GM20431 (cell line): ENCODE measurements around the gene COPG2.
"Not testable (repeated sequence)": the region's sequence is repeated elsewhere in the genome, so short reads cannot be mapped to it uniquely, and the experiment has no call there.

Experiments
- in situ Hi-C: fragments of 300-500 bp; cut with MseI, MboI; formaldehyde crosslinking; loops from one replicate; pipeline ENCODE4 v1.15.0; 2020; ENCODE audit warnings: low sequenced_read_pairs; ENCODE audit not compliant: unreplicated experiment

COPG2 gene, protein sequence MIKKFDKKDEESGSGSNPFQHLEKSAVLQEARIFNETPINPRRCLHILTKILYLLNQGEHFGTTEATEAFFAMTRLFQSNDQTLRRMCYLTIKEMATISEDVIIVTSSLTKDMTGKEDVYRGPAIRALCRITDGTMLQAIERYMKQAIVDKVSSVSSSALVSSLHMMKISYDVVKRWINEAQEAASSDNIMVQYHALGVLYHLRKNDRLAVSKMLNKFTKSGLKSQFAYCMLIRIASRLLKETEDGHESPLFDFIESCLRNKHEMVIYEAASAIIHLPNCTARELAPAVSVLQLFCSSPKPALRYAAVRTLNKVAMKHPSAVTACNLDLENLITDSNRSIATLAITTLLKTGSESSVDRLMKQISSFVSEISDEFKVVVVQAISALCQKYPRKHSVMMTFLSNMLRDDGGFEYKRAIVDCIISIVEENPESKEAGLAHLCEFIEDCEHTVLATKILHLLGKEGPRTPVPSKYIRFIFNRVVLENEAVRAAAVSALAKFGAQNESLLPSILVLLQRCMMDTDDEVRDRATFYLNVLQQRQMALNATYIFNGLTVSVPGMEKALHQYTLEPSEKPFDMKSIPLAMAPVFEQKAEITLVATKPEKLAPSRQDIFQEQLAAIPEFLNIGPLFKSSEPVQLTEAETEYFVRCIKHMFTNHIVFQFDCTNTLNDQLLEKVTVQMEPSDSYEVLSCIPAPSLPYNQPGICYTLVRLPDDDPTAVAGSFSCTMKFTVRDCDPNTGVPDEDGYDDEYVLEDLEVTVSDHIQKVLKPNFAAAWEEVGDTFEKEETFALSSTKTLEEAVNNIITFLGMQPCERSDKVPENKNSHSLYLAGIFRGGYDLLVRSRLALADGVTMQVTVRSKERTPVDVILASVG

DNA sequence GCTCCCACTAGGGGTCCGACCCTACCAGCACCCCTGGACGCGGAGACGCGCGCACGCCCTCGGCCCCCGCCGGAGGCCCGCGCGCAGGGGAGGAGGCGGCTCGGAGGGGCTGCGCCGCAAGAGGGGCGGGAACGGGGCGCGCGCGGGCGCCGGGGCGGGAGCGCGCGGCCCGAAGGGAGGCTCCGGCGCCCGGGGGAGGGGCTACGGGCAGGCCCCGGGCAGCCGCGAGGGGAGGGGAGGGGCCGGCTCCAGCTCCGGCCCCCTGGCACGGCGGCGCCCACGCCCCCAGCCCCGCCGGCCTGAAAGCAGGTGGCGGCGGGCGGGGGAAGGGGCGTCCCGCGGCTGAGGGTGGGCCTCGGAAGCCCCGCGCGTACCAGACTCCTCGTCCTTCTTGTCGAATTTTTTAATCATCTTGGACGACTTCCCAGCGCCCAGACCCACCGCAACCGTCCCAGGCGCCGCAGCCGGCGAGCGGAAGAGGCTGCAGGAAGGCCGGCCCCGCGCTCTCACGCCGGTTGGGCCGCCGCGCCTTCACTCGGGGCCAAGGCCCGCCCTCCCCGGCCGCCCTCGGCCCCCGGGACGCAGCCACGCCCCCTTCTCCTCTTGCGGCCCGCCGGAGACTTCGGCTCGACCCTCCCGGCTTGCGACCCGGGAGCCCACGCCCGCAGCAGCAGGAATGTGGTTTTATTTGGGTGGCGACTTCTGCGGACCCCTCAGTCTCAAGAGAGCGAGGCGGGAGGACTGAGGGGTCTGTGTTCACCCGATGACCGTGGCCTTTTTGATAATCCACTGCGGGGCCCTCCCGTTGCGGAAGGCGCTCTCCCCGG lies at the start of gene COPG2:
TSS of gene COPG2 (minus strand) at position 491 of the 827 bp plus-strand sequence. CDS start at position 411, 80 bp downstream.
- in situ Hi-C loops = no loop called here

DNA sequence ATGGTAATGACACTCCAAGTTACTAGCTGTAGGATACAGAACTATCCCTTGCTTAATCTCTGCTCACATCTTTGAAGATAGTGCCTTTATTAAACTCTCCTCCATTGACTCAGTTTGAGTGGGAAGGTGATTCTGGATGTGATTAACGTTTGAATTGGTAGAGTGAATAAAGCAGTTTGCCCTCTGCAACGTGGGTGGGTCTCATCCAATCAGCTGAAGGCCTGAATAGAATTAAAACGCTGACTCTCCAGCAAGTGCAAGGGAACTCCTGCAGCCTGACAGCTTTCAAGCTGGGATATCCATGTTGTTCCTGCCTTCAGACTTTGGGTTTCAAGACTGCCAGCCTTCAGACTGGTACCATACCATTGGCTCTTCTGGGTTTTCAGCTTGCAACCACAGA lies 43.9 kb upstream of the COPG2 start:
- in situ Hi-C loops = no loop called here

DNA sequence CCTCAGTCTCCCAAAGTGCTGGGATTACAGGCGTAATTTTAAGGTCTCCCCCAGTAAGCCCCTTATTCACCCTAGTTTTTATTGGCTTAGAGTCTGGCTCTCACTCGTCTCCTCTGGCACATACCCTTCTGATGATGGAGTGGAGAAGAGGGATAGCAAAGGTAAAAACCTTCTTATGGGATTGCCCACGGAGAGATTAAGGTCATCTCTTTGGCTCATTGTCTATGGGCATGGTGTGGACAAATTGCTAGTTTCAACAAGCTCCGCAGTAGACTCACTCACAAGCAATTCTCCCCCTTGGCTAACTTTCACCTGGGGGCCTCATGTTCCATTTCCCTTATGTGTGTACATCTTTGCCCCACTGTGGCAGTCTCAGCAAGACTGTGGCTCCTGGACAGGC lies 40.2 kb upstream of the COPG2 start:
- in situ Hi-C loops = no loop called here

DNA sequence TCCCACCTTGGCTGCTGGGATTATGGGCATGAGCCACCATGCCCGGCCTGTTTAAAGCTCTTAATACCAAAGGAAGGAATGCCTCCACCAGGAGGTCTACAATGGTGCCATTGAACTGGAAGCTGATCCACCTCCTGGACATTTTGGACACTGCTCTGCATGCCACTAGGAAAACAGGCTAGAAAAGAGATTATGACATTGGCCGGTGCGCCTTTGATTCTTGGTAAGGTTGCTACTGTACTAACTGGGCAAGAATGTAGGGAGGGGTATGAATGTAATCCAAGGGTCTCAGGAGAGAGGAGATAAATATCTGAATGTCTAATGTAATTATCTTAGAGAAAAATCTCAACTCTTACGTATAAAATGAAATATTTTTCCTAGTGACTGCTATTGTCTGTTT lies 39.5 kb upstream of the COPG2 start:
- in situ Hi-C loops = no loop called here

DNA sequence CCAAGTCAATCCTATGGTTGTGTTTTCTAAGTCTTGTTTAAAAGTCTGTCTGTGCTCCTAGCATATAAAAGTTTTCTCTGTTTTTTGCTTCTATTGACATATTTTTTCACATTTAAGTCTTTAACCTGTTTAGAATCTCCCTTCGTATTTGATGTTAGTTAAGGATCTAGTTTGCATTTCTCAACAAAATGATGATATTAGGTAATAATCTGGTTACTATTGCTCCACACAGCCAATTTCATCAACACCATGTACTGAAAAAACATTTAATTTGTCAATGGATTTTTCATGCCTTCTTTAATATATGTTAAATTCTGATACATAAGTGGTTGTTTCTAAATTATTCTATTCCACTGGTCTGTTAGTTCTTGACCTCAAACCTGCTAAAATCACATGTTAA lies 35.3 kb upstream of the COPG2 start:
- in situ Hi-C loops = no loop called here

DNA sequence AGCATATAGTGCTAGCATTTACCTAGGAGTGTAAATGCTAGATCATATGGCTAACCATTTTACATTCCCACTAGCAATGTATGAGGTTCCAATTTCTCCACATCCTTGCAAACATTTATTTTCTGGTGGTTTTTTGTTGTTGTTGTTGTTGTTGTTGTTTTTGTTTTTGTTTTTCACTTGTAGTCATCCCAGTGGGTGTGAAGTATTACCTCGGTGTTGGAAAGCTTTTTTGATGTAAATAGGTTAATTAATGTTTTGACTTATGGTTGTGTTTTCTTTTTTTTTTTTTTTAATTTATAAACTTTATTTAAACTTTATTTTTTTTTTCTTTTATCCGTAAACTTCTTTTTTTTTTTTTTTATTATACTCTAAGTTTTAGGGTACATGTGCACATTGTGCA lies 33.1 kb upstream of the COPG2 start:
- in situ Hi-C loops = no loop called here

DNA sequence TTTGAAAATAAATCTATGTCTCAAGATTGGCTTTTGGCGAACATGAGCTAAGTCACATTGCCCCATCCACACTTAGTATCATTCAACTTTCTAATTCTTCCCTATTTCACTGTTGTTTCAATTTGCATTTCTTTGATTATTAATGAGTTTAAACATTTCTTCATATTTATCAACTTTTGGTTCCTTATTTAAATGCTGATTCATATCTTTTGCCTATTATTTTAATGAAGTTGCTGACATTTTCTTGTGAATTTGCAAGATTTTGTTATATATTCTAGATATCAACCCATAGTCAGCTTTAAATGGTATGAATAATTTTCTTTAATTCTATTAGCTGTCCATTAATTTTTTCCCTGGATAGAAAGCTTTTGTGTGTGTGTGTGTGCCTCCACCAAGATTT lies 32.2 kb upstream of the COPG2 start:
- in situ Hi-C loops = no loop called here

DNA sequence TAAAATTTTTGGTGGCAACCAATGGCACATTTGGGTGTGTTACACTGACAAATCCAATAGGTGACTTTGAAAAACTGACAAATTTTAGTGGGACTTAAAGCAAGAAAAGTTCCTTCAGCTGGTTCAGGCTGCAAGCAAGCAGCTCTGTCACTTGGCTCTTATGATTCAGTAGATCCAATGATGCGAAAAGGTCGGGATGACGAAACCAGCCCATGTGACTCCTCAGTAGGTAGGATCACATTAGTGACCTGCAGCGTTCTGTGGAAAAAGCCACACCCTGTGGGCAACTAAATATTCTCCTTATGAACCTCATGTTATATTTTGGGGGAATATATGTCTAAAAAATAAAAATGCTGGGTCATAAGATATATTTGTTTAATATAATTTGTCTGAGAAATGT lies 31.1 kb upstream of the COPG2 start:
- in situ Hi-C loops = no loop called here

DNA sequence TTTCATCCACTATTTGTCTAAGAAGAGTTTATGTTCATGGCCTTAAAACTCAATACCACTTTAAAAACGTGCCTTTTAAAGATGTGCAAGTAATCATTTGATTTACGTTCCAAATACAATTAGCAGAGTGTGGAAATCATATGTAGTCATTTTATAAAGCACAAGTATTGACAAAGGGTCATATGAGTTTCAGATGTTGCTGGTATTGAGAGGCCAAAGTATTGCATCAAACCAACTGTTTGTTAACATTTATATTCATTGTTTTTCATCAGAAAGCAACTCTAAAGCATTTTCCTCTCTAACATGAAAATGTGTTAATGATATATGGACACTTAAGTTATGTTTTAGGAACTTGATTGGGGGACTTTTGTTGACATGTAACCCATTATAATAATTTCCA lies 29.3 kb upstream of the COPG2 start:
- in situ Hi-C loops = no loop called here

DNA sequence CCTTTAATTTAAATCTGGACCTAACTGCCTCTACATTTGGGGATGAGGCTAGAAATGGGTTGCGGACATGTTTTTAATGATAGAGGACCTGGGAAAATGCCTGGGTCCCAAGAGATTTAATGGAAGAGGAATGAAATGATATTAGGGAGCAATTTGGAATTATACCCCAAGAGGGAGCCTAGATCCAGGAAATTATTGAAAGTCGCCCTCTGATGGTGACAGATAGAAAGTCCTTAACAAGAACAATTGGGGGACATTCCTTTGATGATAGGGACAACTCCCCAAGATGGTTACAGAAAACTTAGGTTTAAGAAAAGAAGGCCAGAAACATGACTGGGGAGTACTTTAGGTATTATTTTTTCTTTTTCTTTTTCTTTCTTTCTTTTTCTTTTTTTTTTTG lies 27.3 kb upstream of the COPG2 start:
- in situ Hi-C loops = no loop called here

DNA sequence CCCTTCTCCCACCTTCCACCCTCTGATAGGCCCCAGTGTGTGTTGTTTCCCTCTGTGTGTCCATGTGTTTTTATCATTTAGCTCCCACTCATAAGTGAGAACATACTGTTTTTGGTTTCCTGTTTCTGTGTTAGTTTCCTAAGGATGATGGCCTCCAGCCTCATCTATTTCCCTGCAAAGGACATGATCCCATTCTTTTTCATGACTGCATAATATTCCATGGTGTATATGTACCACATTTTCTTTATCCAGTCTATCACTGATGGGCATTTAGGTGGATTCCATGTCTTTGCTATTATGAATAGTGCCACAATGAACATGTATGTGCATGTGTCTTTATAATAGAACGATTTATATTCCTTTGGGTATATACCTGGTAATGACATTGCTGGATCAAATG lies 23.8 kb upstream of the COPG2 start:
- in situ Hi-C loops = not testable (repeated sequence)

DNA sequence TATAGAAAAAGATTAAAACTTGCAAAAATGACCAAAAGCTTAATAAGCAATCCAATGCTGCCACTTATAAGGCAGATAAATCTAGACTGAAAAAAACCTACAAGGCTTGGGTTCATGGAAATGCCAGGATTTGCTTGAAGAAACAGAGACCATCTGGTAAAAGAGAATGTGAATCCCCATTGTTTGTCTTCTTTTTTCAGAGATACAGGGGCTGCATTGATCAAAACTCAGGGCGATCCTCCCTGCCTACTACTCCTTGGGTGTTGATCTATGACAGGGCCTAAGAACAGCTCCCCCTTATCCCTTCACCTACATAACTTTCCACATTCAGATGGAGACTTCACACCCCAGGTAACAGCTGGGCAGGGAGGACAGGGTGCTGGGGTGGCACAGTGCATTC lies 21.1 kb upstream of the COPG2 start:
- in situ Hi-C loops = no loop called here

DNA sequence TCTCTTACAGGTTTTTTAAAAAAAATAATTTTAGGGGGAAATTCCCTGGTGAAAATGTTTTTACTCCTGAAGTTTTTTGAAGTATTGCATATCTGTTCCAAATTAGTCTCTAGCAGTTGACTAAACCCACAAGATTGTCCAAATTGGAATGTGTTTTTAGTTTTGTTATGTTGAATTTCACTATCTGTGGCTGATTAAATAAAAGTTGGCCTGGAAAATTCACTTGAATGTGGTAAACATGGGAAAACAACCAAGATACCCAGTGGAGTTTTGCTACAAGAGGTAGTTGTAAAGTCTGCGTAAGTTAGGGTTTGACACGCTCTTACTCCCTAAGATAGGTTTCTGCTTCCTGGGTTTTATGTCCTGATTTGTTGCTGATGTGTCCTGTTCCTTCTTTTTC lies 14.5 kb upstream of the COPG2 start:
- in situ Hi-C loops = no loop called here

DNA sequence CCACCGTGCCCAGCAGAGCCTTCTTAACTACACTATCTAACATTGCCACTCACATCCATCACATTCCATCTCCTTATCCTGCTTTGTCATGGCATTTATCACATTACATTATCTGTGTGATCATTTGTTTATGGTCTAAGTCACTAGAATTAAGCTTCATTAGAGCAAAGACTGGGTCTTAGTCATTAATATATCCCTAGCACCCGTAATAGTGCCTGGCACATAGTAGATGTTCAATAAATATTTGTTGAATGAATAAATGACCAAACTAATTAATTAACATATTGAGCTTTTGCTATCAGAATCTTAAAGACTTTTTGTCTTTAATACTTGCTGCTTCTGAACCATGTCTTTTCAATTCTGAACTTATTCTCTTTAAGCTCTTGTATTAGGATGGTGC lies 5.9 kb upstream of the COPG2 start:
- in situ Hi-C loops = no loop called here

DNA sequence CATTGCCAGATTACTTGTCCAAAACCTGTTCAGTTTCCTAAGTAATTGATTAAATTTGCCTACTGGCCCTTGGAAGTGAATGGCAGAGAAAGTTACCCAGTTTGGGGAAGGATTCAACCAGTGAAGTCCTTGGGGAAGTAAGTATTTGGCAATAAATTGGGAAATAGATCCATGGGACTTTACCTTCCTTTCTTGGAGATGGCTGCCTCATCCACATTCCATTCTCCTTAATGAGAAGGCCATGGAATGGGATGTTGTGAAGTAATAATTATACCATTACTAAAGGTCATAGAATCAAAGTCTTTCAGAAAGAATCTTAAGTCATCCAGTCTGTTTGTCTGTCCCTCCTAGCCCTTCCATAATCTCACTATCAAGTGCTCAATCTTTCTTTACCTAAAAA lies 4.5 kb upstream of the COPG2 start:
- in situ Hi-C loops = no loop called here

DNA sequence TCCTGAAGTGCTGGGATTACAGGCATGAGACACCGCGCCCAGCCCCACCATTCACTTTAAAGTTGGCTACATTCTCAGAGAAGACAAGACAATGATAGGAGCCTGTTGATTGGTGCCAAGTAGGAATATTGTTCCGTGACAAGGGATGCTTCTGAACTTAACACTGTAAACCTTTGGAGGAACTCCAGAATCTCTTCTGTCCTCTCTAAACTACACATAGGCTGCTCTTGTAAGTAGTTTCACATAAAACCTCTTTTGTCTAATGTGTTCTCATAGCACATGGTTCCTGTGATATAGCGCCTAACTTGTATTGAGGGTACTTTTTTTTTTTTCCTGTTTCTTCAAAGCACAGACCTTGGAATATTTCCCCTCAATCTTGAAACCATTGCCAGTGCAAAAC lies 3.6 kb upstream of the COPG2 start:
- in situ Hi-C loops = no loop called here

DNA sequence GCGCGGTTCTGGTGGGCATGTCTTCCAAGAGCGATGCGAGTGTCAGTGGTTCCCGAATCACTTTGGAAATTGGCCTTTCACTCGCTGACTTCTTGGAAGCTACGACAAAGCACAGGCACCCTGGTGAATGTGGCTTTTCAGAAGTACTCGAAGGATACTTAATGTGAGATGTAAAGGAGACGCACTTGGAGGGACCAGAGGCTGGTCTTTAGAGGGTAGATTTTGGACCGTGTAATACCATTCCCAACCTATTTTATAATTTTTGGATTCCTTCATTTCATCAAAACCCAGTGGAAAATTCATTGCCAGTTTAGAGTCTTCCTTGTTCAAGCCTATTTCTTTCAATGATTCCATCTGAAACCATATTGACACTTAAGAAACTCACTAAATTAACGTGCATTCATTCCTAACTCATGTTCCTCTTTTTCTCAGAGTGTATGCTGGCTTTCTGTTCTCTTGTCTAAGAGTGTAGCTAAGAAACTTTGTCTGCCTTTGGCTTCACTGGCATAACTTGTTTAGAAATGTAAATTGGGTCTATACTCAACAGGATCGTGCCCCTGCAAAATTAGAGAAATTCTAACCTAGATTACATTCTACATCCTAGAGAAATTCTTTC lies 645 bp upstream of the COPG2 start:
- in situ Hi-C loops = no loop called here

DNA sequence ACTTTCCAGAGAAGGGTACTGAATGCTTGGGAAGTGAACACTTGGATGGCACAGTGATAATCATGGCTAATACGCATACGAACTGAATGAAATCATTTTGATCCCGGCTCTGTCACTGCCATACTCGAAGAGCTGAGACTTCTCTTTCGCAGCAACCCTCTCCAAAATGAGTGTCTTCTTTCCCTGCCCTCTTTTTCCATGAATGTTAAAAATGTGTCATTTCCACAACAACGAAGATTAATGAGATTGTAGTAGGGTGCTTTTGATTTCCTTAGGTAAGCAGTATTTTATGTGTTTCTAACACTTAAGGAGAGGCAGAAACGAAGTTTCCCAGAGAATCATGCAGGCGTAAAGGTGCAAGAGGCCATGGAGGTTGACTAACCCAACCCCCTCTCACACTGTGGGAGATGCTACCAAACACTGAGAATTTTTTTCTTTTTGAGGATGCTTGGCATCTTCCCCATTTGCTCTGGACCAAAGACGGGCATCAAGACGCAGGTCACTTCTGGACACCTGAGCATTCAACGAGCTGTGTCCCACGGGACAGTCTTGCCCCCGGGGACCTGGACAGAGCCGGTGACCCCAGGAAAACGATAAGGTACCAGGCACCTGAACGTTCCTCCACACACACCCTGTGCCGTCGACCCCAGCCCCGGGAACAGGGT lies 823 bp downstream of the COPG2 start:
- in situ Hi-C loops = no loop called here

DNA sequence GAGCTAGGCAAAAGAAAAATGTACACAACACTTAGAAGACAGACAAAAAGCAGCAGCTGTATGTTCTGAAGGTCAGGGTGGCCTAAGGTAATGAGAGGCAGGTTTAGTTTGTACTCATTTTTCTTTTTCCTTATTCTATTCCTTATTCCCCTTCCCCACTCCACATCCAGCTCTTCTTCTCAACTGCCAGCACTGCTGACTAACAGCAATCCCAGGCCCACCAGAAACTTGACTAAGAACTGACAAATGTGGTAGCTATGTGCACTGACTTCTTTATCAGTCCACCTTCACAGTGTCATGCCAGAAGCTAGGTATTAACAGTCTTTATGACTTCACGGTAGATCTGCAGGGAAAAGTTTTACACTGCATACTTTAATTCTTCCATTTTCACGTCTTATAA lies 6.1 kb downstream of the COPG2 start:
- in situ Hi-C loops = no loop called here

DNA sequence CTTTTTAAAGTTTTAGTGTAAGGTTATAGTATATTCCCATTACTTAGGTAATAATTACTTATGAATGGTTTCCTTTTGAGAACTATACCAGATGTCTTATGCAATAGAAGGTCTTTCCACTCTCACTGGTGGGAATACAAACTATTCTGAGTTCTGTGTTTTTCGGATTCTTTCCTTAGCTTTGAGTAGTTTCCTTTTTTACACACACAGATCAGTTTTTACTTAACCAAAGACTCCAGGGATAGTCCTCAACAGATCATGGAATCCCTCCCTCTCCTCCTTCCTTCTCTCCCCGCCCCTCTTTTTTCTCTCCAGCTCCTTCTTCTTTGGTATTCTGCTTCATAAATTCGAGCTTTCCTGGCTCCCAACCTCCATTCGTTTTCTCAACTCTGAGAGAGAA lies 13.3 kb downstream of the COPG2 start:
- in situ Hi-C loops = no loop called here
